EH (cell line): ENCODE results near the gene EXOC3.
A peak's percentile ranks its signal among the peaks of the same experiment; 100 is the strongest.

Experiments
- DNase-seq: peaks from one replicate; pipeline ENCODE4 v3.0.0-alpha.2; 2015; ENCODE audit warnings: low read depth

Gene EXOC3

DNA sequence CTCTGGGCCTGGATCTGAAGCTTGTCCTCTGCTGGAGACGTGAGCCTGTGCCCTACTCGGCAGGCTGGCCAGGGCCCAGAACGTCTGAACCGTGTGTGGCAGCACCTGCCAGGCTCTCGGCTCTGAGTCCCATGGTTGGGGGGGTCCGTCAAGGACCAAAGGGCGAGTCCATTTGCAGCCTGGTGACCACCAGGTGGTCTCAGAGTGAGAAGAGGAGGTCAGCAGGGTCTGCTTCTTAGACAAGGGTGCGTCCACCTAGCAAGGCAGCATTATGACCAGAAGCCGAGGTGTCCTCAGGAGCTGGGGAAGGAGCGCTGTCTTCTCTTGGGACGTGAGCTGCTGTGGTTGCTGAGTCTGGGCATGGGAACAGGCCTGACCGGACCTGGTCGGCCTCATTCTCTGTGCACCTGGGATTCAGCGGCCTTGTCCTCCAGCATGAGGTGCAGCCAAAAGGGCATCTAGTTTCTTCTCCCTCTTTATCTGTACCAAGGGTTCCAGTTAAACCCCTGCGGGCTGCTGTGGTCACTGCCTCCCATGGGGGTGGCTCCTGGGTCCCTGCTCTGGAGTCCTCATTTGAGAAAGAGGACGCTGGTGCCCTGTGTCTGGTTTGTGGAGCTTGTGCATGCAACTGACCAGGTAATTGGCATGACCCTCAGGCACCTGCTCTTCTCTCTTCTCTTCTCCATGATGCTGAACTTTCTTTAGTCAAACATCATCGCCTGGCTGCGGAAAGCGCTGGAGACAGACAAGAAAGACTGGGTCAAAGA, 14.4 kb downstream of the EXOC3 start:
- no peak for DNase-seq

DNA sequence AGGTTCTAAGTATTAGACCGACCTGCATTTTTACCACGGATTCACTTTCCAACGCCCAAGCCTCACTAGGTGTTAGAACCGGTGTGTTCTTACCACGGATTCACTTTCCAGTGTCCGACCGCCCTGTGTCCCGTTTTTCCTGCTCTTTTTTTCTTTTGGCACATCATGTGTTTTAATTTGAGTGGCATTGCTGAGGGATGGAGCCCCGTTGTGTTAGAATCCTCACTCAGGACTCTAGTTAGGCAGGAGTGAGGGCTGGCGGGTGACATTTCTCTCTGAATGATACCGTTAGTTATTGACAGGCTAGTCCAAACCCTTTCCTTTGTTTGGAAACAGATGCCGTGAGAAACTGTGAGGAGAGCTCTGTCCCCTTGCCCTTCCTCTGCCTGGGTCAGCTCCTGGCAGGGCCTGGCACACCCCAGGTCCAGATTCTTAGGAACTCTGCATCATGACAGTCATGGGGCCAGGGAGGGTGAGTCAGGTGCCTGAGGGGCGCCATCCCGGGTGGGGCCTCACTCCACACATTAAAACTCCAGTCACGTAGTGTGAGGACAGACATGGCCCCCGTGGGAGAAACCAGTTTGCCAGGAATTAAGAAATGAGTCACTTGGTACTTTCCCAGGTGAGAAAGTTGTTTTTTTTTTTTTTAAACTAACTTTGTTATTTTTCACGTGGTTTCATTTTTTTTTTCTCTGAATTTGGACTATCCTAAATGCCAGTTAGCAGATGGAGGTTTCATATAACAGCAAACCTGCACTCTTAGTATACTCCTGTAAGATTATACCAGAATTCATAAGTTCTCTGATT, 15.8 kb downstream of the EXOC3 start:
- DNase-seq: peak; percentile 54

GRCh38 chr5:459562-460272, 16.7 kb downstream of the EXOC3 start:
- DNase-seq: no peak

GRCh38 chr5:460273-460625, 17.3 kb downstream of the EXOC3 start:
- DNase-seq: no peak

DNA sequence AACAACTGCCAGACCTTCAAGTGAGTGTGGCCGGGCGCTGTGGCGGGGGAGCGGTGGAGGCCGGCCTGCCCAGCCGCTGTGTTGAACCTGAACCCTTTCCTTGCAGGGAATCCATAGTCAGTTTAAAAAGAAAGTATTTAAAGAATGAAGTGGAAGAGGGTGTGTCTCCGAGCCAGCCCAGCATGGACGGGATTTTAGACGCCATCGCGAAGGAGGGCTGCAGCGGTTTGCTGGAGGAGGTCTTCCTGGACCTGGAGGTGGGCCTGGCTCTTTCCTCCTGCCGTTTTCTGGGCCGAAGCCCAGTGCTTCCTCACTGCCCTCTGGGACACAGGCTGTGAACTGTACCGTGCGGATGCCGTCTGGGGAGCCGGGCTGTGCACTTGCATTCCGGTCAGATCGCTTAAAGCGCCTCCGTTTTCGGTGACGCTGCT, 19.1 kb downstream of the EXOC3 start:
- DNase-seq: no peak

DNA sequence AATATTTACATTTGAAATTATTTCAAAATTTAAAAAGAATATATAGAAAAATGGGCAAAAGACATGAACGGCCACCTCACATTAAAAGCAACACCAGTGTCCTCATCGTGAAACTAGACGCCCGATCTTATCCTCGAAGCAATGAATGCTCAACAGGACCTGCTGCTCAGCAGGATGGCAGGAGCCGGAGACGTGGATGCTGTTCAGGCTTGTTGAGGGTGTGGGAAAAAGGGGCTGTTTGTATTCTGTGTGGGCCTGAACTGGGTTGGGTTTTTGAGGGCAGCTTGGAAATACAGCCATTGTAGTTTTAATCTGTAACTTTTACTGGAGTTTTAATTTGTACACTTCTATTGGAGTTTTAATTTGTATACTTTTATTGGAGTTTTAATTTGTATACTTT, 20.3 kb downstream of the EXOC3 start:
- no peak for DNase-seq

GRCh38 chr5:463952-464351, 21.0 kb downstream of the EXOC3 start:
- no peak for DNase-seq

GRCh38 chr5:464446-464842, 21.5 kb downstream of the EXOC3 start:
- no peak for DNase-seq

- no peak for DNase-seq
These were observed 22.0 kb downstream of the EXOC3 start for GRCh38 chr5:464843-465590.

DNA sequence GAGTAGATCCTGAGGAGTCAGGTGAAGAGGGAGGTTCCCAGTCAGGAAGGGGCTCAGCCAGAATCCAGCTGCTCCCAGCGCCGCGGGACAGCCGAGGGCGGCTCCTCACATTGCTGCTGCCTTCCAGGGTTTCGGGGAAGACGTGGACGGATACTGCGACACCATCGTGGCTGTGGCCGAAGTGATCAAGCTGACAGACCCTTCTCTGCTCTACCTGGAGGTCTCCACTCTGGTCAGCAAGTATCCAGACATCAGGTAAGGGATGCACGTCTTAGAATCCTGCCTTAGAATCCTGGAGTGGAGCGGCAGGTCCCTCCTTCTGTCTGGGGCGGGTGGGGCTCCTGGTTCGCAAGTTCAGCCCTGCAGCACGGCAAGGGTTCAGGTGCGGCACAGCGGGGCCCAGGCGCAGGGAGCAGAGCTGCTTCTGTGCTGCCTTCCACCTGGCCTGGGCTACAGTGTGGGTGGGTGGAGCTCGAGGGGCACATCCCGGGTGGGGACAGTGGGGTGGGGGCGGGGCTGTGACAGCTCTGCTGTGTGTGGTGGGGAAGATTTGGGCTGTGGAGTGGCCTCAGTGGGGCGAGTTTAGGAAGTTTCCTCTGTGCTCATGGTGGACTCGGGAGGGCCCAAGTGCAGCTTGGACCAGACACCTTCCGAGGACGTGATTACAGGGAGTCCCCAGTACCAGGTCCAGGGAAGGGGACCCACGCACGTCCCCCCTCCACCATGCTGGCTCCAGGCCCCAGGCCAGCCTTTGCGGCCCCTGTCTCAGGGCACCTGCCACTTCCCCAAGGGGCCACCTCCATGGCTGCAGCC, 22.8 kb downstream of the EXOC3 start:
- no peak for DNase-seq

DNA sequence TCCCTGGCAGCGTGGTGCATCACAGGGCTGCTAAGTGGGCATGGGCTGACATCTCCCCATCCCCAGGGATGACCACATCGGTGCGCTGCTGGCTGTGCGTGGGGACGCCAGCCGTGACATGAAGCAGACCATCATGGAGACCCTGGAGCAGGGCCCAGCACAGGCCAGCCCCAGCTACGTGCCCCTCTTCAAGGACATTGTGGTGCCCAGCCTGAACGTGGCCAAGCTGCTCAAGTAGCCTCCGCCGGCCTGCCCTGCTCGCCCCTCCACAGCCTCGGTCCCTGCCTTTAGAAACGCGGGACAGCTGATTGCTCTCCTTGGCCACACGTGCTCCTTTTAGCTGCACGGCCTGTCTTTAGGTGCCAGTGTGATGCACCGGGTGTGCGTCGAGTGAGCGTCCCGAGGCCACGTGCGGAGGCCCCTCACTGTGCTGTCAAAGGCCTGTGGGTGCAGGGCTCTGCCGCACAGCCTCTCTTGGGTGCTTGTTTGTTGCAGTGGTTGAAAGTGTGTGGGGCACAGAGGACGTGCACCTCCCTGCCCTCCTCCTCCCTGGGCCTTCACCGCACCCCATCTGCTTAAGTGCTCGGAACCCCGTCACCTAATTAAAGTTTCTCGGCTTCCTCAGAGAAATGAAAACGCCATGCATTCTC, 23.8 kb downstream of the EXOC3 start:
- DNase-seq: no peak

GRCh38 chr5:468401-468800, 25.4 kb downstream of the EXOC3 start:
- DNase-seq: no peak

- DNase-seq: no peak
These were observed 26.9 kb downstream of the EXOC3 start for GRCh38 chr5:469752-470483.

DNA sequence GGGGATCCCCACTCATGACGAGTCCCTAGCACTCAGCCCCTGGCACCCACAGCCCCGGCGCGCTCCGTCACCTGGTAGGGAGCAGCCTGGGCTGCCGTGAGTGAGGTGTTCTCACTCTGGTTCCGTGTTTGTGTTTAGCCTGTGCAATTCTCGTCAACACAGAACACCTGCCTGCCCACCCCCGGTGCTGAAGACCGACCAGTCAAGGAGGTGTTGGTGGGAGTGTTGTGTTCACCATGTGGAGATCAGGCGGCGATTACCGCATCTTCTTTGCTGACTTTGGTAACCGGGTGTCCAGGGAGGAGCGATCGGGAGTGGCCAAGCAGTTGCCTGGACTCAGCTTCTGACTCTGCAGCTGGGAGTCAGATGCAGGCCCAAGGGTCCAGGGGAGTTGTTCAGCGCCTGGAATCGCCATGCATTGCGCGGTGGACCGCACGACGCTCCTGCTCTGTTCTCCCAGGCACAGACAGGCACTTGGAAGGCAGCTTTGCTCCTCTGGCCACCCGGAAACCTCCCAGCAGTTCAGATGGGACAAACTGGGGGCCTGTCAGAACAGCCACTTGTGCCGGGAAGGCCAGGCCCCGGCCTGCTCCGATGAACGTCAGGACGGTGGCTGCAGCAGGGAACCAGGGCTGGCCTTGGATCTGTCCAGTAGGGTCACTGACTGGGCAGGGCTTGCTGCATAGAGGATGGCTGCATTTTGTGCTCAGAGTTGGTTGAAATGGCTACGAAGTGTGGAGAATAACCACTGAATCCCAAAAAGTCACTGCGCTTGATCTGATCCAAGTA, 28.2 kb downstream of the EXOC3 start:
- no peak for DNase-seq

GRCh38 chr5:471750-472058, 28.7 kb downstream of the EXOC3 start:
- DNase-seq: no peak

DNA sequence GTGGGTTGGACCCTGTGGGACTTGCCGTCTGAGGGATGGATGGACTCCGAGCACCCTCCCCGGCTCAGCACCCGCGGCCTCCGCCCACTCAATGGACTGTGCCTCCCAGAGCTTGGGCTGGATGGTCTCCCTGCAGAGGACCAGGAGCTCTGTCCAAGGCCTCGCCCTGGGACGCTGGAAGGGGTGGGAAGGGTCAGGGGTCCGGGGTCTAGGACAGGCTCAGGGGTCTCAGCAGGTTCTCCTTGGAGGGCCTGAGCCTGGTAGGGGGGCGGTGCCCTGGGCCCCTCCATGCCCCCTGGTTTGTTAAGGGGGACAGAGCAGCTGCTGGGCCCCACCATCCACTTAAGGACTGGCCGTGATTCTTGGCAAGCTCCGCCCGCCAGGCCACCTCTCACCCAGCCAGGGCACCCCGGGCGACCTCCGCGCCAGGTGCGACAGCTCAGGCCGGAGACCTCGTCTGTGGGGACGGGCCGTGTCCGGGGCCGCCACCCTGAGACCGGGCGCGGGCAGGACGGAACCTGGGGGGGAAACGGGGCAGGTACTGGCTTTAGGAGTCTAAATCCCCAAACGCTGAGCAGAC, 29.2 kb downstream of the EXOC3 start:
- peak; percentile 27 for DNase-seq

- DNase-seq: peak; percentile 81
These were observed 29.9 kb downstream of the EXOC3 start for GRCh38 chr5:472656-473550.
